ENCODE data around the gene DMRTB1.
A peak's percentile ranks its signal among the peaks of the same experiment; 100 is the strongest.

Gene DMRTB1

GRCh38 chr1:53465023-53465957 is 6.1 kb downstream of the DMRTB1 start:
- no peak for DNase-seq

GRCh38 chr1:53467391-53467790 is 8.2 kb downstream of the DMRTB1 start:
- DNase-seq, result no peak

- DNase-seq, result no peak
These were observed 9.2 kb downstream of the DMRTB1 start for GRCh38 chr1:53468374-53468773.

- no peak for DNase-seq
These were observed 10.2 kb downstream of the DMRTB1 start for GRCh38 chr1:53469373-53469772.

DNA sequence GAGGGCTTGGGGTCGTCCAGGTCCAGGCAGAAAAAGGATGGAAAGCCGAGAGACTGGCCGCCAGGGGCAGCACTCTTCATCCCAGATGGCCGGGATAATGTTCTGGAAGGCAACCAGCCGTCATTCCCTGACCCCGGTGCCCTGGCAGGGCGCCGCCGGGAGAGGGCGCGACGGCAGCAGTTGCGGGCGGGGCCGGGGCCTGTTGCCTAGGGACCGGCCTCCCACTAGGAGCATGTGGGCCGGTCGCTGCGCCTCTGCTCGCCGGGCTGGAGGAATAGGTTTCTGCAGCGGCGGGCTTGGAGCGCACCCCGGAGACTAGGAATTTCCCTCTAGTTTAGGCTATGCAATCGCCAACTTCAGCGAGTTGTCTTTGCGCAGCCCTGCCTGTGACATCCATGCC is 11.0 kb downstream of the DMRTB1 start:
- peak; percentile 29 for DNase-seq

- no peak for DNase-seq
These were observed 11.4 kb downstream of the DMRTB1 start for GRCh38 chr1:53470584-53470983.

DNA sequence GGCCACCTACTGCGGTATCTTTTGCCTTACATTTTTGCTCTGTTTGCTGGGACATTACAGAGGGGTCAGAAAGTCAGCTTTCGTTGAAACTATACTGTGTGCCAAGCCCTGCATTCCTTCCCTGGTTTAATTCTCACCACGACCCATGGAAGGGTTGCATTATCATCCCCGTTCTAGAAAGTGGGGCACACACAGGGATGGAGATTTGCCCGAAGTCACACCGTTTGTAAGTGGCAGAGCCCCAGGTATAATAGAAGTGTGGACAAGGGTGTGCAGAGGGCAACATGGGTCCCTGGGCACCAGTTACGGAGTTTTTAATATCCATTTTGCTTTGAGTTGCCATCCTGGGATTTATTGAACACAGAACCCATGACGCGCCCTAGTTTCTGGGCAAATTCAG is 11.8 kb downstream of the DMRTB1 start:
- DNase-seq, result no peak

DNA sequence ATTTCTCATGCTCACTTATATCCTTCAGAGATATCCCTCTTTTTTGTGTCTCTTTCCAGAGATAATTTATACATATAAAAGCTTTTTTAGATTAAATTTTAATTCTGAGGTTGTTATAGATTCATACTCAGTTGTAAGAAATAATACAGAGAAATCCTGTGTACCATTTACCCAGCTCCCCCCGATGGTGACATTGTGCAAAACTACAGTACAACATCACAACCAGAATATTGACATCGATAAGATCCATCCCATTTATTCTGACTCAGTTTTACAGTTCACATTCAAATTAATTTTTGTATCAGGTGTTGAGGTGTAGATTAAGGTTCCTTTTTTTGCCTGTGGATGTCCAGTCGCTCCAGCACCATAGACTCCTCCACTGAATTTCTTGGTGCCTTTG is 14.3 kb downstream of the DMRTB1 start:
- DNase-seq, result no peak

DNA sequence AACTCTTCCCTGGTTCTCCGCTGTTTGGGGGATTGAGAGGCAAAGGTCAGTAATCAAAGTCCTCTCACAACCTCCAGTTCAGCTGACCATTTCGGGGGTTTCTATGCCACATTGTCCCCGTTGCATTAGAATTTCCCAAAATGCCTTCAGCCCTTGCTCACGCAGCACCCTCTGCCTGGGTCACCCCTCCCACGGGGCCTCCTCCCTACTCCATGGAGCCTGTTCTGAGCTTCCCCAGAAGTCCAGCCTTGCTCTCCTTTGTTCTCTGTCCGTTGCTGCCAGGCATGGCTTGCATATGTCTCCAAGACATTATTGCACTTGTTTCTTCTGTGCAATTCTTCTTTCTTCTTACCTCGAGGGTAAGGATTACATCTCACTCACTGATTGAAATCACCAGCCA is 16.5 kb downstream of the DMRTB1 start:
- no peak for DNase-seq

DNA sequence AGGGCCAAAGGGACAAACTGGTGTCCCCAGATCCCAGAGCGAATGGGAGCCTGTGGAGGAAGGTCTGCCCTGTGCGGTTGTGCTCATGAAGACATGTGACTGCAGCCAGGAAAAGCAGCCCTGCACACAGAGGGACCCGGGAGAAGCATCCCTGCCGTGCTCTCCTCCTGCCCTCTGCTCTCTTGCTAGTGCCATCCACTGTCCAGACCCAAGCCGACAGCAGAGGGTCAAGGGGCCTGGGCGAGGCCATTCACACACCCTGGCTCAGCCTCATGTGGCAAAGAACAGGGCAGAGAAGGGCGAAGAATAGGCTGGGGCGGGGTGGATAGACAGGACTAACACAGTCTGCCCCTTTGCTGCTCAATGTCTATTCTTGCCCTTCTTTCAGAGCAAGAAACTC is 17.4 kb downstream of the DMRTB1 start:
- no peak for DNase-seq

DNA sequence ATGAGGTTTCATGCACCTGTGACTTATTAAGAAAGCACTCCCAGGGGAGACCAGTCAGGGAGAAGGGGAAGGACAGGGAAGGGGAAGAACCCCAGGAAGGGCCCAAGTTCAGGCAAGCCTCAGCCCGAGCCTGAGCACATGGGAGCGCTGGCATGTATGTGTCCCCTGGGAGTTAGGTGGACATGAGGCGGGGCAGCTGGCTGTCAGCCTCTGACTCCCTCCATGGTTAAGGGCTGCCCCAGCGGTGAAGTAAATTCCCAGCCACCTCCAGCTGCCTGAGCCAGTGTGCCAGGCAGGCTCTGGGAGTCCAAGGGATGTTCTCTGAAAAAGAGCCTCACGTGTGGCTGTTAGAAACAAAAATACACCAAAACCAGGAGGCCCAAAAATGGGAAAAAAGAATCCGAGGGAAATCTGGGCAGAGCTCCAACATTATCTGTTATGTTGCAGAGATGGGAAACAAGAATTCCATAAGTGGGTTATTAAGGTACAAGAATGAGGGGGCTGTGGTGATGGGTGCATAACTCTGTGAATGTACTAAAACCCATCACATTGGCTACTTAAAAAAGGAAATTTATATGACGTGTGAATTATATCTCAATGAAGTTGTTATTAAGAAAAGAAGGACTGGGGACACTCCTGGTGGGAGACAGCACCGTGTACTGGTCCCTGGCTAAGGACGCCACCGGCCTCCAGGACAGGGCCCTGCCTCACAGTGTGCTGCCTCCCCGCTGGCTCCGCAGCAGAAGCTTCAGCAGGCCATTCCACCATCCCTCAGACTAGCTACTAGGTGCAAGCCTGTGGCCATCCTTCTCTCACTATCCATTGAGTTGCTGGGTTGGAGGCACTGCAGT is 18.7 kb downstream of the DMRTB1 start:
- DNase-seq, result no peak

DNA sequence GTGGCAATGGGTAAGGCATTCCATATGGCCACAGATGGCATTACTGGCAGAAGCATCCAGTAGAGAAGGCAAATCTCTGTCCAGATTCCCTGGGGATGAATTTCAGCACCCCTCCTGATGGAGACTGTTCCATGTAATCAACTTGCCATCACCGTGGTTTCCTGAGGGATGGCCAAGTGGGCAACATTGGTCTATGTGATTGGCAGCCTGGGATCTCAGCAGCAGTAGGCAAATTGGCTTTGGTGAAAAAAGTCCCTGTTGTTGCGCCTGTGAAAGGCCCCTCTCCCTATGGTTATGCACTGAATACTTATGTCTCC is 19.3 kb downstream of the DMRTB1 start:
- DNase-seq, result no peak

- DNase-seq, result no peak
These were observed 21.5 kb downstream of the DMRTB1 start for GRCh38 chr1:53480678-53481077.

- no peak for DNase-seq
These were observed 22.3 kb downstream of the DMRTB1 start for GRCh38 chr1:53481456-53481855.

- no peak for DNase-seq
These were observed 23.4 kb downstream of the DMRTB1 start for GRCh38 chr1:53482441-53483153.

GRCh38 chr1:53483170-53483569 is 24.0 kb downstream of the DMRTB1 start:
- no peak for DNase-seq

DNA sequence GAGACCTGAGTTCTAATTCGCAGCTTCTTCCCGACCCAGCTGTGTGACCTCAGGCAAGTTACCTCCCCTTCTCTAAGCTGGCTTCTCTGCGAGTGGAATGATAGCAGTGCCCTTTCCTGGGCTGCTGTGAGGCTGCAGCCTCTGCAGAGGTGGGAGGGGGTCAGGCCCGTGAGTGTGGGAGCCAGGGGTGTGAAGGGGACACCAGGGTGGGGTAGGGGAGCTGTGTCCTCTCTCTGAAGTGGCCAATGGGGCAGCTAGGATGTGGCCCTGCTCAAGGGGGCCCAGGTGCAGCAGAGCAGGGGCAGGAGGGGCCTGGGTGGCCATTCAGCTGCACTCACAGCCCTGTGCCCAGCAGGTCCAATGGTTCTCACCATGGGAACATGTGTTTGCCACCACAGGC is 24.5 kb downstream of the DMRTB1 start:
- no peak for DNase-seq

DNA sequence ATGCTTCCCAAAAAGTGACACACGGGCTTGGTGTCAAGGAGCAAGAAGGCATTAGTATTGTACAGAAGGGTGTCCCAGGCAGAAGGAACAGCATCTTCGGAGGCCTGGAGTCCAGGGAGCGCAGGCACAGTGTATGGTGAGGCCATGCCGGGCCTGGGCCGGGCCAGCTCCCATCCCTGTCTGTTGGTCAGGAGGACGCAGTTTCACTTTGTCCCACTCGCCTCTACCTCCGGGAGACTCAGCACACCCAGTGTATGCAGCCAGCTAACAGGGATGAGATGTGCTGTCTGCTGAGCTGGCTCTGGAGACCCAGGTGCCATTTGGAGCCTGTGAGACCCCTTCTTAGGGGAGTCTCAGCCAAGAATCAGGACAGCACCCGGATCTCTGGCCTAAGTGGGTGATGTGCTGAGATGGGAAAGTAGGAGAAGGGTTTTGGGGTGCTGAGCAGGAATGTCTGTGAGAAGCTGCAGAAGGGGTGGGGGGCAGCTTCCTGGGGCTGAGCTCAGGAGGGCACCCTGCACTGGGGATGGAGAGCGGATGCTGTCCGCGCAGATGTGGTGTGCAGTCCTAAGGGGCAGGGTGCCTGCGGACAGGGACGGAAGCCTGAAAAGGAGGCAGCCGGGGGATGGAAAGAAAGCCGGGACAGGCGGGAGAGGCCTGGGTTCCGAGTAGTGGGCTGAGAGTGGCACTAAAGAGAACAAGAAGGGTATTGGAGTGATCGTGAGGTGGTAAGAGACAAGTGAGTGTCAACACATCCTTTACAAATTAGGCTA is 25.7 kb downstream of the DMRTB1 start:
- no peak for DNase-seq

- DNase-seq, result peak; percentile 55
These were observed 26.5 kb downstream of the DMRTB1 start for GRCh38 chr1:53485478-53486394.

DNA sequence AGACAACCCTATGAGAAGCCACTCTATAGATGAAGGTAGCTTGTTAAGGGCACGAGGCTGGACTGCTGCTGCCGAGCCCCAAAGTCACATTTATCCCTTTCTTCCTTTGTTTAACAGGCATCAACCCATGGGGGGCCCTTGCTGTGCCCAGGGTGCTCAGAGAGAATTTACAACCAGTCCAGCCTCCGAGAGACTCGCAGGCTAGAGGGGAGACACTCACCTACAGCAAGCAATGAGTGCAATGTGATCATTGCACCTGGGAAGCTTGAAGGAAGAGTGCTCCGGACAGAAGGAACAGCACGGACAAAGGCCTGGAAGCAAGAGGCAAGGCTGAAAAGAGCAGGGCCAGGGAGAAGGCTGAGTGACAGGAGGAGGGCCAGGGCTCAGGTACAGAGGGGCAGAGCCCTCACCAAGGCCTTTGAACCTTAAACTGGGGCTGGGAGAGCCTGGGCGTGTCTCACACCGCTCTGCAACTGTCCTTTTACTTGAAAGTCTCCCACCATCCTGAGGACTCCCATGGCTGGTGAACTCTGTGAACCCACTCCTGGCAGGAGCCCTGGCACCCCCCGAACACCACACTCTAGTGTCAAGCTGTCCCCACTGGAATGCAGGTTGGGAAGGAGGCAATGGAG is 27.3 kb downstream of the DMRTB1 start:
- no peak for DNase-seq

DNA sequence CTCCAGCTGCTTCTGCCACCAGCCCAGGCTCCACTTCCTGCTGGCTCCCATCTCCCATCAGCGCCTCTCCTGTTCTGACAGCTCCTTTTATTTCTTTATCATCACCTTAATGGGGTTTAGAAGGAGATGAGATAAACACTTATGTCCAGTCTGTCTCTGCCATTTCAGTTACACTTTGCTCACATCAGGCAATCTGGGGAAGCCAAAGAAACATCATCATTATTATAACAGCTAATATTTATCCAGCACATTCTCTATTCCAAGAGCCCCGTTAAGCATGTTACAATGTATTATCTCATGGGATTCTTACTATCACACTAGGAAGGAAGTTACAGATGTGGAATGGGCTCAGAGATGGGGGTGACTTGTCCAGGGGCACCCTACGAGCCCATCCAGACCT is 31.2 kb downstream of the DMRTB1 start:
- no peak for DNase-seq
